ENCODE measurements around the gene GOLGA6A.
"Not testable (repeated sequence)": the region's sequence is repeated elsewhere in the genome, so short reads cannot be mapped to it uniquely, and the experiment has no call there.

Gene GOLGA6A

GRCh38 chr15:74053941-74054529 lies 28.3 kb downstream of the GOLGA6A start:
- Histone ChIP-seq H3K27me3 (ENCODE audit: control insufficient read depth in 5 of 5, insufficient read depth in 4 of 5, low read length in 5 of 5) (no peaks in the 10 kb centered on the region), H3K9me3 (ENCODE audit: control insufficient read depth in 5 of 5, low read length in 5 of 5) (no peaks in the 10 kb centered on the region), H3K4me1 (ENCODE audit: control insufficient read depth in 5 of 5, insufficient read depth in 5 of 5, low read length in 5 of 5) (peaks cover 13 to 48% (median 39%) of the 10 kb centered on the region in 5 donors), H3K9ac (ENCODE audit: low read length in 5 of 5) (no peak overlapping the region), H3K36me3 (ENCODE audit: control insufficient read depth in 5 of 5, insufficient read depth in 5 of 5, low read length in 5 of 5) (peaks cover 0 to 6% (median 0%) of the 10 kb centered on the region in 5 donors), H3K4me3 (ENCODE audit: low read depth in 1 of 5, low read length in 5 of 5) (peak overlapping the region; percentile 11 to 59 (median 46)), H3K27ac (ENCODE audit: low read depth, low read length) (no peak overlapping the region)

GRCh38 chr15:74053517-74053916 lies 28.8 kb downstream of the GOLGA6A start:
- Histone ChIP-seq H3K27me3 (ENCODE audit: control insufficient read depth in 5 of 5, insufficient read depth in 4 of 5, low read length in 5 of 5) (no peaks in the 10 kb centered on the region), H3K36me3 (ENCODE audit: control insufficient read depth in 5 of 5, insufficient read depth in 5 of 5, low read length in 5 of 5) (peaks cover 0 to 6% (median 0%) of the 10 kb centered on the region in 5 donors), H3K9ac (ENCODE audit: low read length in 5 of 5) (no peak overlapping the region), H3K27ac (ENCODE audit: low read depth, low read length) (no peak overlapping the region), H3K9me3 (ENCODE audit: control insufficient read depth in 5 of 5, low read length in 5 of 5) (no peaks in the 10 kb centered on the region), H3K4me1 (ENCODE audit: control insufficient read depth in 5 of 5, insufficient read depth in 5 of 5, low read length in 5 of 5) (peaks cover 13 to 51% (median 40%) of the 10 kb centered on the region in 5 donors), H3K4me3 (ENCODE audit: low read depth in 1 of 5, low read length in 5 of 5) (peak overlapping the region; percentile 11 to 59 (median 46))

- H3K4me3 ChIP-seq (ENCODE audit: low read depth in 1 of 5, low read length in 5 of 5); H3K27me3 ChIP-seq (ENCODE audit: control insufficient read depth in 5 of 5, insufficient read depth in 4 of 5, low read length in 5 of 5); H3K36me3 ChIP-seq (ENCODE audit: control insufficient read depth in 5 of 5, insufficient read depth in 5 of 5, low read length in 5 of 5); H3K9me3 ChIP-seq (ENCODE audit: control insufficient read depth in 5 of 5, low read length in 5 of 5): not testable (repeated sequence)
- peak overlapping the region in 1 of 5 donors; percentile 25 for H3K9ac ChIP-seq (ENCODE audit: low read length in 5 of 5)
- H3K4me1 ChIP-seq (ENCODE audit: control insufficient read depth in 5 of 5, insufficient read depth in 5 of 5, low read length in 5 of 5) = peaks cover 17 to 59% (median 49%) of the 10 kb centered on the region in 5 donors
- peak overlapping the region; percentile 94 for H3K27ac ChIP-seq (ENCODE audit: low read depth, low read length)
Measured at GRCh38 chr15:74052271-74053260, 29.8 kb downstream of the GOLGA6A start.

- H3K9me3 ChIP-seq (ENCODE audit: control insufficient read depth in 5 of 5, low read length in 5 of 5) = no peaks in the 10 kb centered on the region
- H3K4me1 ChIP-seq (ENCODE audit: control insufficient read depth in 5 of 5, insufficient read depth in 5 of 5, low read length in 5 of 5) = peaks cover 17 to 76% (median 63%) of the 10 kb centered on the region in 5 donors
- H3K4me3 ChIP-seq (ENCODE audit: low read depth in 1 of 5, low read length in 5 of 5) = peak overlapping the region in 4 of 5 donors; percentile 5 to 50 (median 20)
- H3K27ac ChIP-seq (ENCODE audit: low read depth, low read length) = peak overlapping the region; percentile 94
- H3K27me3 ChIP-seq (ENCODE audit: control insufficient read depth in 5 of 5, insufficient read depth in 4 of 5, low read length in 5 of 5) = no peaks in the 10 kb centered on the region
- H3K36me3 ChIP-seq (ENCODE audit: control insufficient read depth in 5 of 5, insufficient read depth in 5 of 5, low read length in 5 of 5) = no peaks in the 10 kb centered on the region
- peak overlapping the region in 4 of 5 donors; percentile 52 to 79 (median 58) for H3K9ac ChIP-seq (ENCODE audit: low read length in 5 of 5)
Measured at GRCh38 chr15:74050556-74051234, 31.7 kb downstream of the GOLGA6A start.

- Histone ChIP-seq H3K4me3 (ENCODE audit: low read depth in 1 of 5, low read length in 5 of 5) (peak overlapping the region in 1 of 5 donors; percentile 4), H3K9me3 (ENCODE audit: control insufficient read depth in 5 of 5, low read length in 5 of 5) (no peaks in the 10 kb centered on the region), H3K4me1 (ENCODE audit: control insufficient read depth in 5 of 5, insufficient read depth in 5 of 5, low read length in 5 of 5) (peaks cover 17 to 81% (median 63%) of the 10 kb centered on the region in 5 donors), H3K27me3 (ENCODE audit: control insufficient read depth in 5 of 5, insufficient read depth in 4 of 5, low read length in 5 of 5) (no peaks in the 10 kb centered on the region), H3K9ac (ENCODE audit: low read length in 5 of 5) (no peak overlapping the region), H3K36me3 (ENCODE audit: control insufficient read depth in 5 of 5, insufficient read depth in 5 of 5, low read length in 5 of 5) (peaks cover 0 to 5% (median 2%) of the 10 kb centered on the region in 5 donors), H3K27ac (ENCODE audit: low read depth, low read length) (peak overlapping the region; percentile 94)
Measured at GRCh38 chr15:74050127-74050526, 32.2 kb downstream of the GOLGA6A start.

DNA sequence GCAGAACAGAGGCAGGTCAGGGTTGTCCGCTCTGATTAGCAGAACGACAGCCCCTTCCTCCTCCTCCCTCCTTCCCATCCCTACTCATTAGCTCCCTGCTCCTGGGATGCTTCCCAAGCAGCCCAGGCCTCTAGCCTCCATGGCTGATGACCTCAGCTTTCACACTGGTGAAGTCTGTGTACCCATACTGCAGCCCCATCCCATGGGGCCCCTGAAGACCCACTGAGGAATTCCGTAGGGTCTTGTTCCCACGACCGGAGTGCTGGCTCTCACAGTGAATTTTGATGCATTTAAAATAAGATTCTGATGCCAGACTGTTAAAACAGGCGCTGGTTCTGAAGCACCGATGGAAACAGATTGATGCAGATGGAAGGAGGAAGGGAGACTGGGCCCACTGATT lies 36.1 kb downstream of the GOLGA6A start:
- Histone ChIP-seq H3K27me3 (ENCODE audit: control insufficient read depth in 5 of 5, insufficient read depth in 4 of 5, low read length in 5 of 5) (no peaks in the 10 kb centered on the region), H3K4me1 (ENCODE audit: control insufficient read depth in 5 of 5, insufficient read depth in 5 of 5, low read length in 5 of 5) (peaks cover 13 to 85% (median 58%) of the 10 kb centered on the region in 5 donors), H3K4me3 (ENCODE audit: low read depth in 1 of 5, low read length in 5 of 5) (no peak overlapping the region), H3K9me3 (ENCODE audit: control insufficient read depth in 5 of 5, low read length in 5 of 5) (no peaks in the 10 kb centered on the region), H3K36me3 (ENCODE audit: control insufficient read depth in 5 of 5, insufficient read depth in 5 of 5, low read length in 5 of 5) (peaks cover 0 to 41% (median 23%) of the 10 kb centered on the region in 5 donors), H3K9ac (ENCODE audit: low read length in 5 of 5) (no peak overlapping the region), H3K27ac (ENCODE audit: low read depth, low read length) (no peak overlapping the region)

GRCh38 chr15:74045636-74046274 lies 36.6 kb downstream of the GOLGA6A start:
- peaks cover 0 to 44% (median 23%) of the 10 kb centered on the region in 5 donors for H3K36me3 ChIP-seq (ENCODE audit: control insufficient read depth in 5 of 5, insufficient read depth in 5 of 5, low read length in 5 of 5)
- peaks cover 15 to 85% (median 60%) of the 10 kb centered on the region in 5 donors for H3K4me1 ChIP-seq (ENCODE audit: control insufficient read depth in 5 of 5, insufficient read depth in 5 of 5, low read length in 5 of 5)
- H3K27me3 ChIP-seq (ENCODE audit: control insufficient read depth in 5 of 5, insufficient read depth in 4 of 5, low read length in 5 of 5) = no peaks in the 10 kb centered on the region
- no peaks in the 10 kb centered on the region for H3K9me3 ChIP-seq (ENCODE audit: control insufficient read depth in 5 of 5, low read length in 5 of 5)
- H3K4me3 ChIP-seq (ENCODE audit: low read depth in 1 of 5, low read length in 5 of 5) = no peak overlapping the region
- no peak overlapping the region for H3K27ac ChIP-seq (ENCODE audit: low read depth, low read length)
- no peak overlapping the region for H3K9ac ChIP-seq (ENCODE audit: low read length in 5 of 5)

GRCh38 chr15:74045184-74045583 lies 37.2 kb downstream of the GOLGA6A start:
- no peaks in the 10 kb centered on the region for H3K9me3 ChIP-seq (ENCODE audit: control insufficient read depth in 5 of 5, low read length in 5 of 5)
- peaks cover 0 to 44% (median 23%) of the 10 kb centered on the region in 5 donors for H3K36me3 ChIP-seq (ENCODE audit: control insufficient read depth in 5 of 5, insufficient read depth in 5 of 5, low read length in 5 of 5)
- H3K27ac ChIP-seq (ENCODE audit: low read depth, low read length) = no peak overlapping the region
- no peaks in the 10 kb centered on the region for H3K27me3 ChIP-seq (ENCODE audit: control insufficient read depth in 5 of 5, insufficient read depth in 4 of 5, low read length in 5 of 5)
- H3K9ac ChIP-seq (ENCODE audit: low read length in 5 of 5) = no peak overlapping the region
- no peak overlapping the region for H3K4me3 ChIP-seq (ENCODE audit: low read depth in 1 of 5, low read length in 5 of 5)
- peaks cover 18 to 85% (median 60%) of the 10 kb centered on the region in 5 donors for H3K4me1 ChIP-seq (ENCODE audit: control insufficient read depth in 5 of 5, insufficient read depth in 5 of 5, low read length in 5 of 5)

- Histone ChIP-seq H3K4me1 (ENCODE audit: control insufficient read depth in 5 of 5, insufficient read depth in 5 of 5, low read length in 5 of 5) (peaks cover 20 to 85% (median 63%) of the 10 kb centered on the region in 5 donors), H3K27ac (ENCODE audit: low read depth, low read length) (peak overlapping the region; percentile 41)
Measured at GRCh38 chr15:74044267-74045110, 37.9 kb downstream of the GOLGA6A start.

More at GRCh38 chr15:74044267-74045110, 37.9 kb downstream of the GOLGA6A start:
- peaks cover 0 to 44% (median 23%) of the 10 kb centered on the region in 5 donors for H3K36me3 ChIP-seq (ENCODE audit: control insufficient read depth in 5 of 5, insufficient read depth in 5 of 5, low read length in 5 of 5)
- no peak overlapping the region for H3K4me3 ChIP-seq (ENCODE audit: low read depth in 1 of 5, low read length in 5 of 5)
- H3K27me3 ChIP-seq (ENCODE audit: control insufficient read depth in 5 of 5, insufficient read depth in 4 of 5, low read length in 5 of 5) = no peaks in the 10 kb centered on the region
- H3K9me3 ChIP-seq (ENCODE audit: control insufficient read depth in 5 of 5, low read length in 5 of 5) = no peaks in the 10 kb centered on the region
- no peak overlapping the region for H3K9ac ChIP-seq (ENCODE audit: low read length in 5 of 5)
